Stimulated activated naive B cell treated with anti-CD40 and anti-IgM and Interleukin-4, amounts not matched to agents 10 μg/mL and 1 μg/mL and 100 μg/mL, for 72 hours (primary cell): Measurements from ENCODE around the gene ADM2.
"Not testable (repeated sequence)": the region's sequence is repeated elsewhere in the genome, so short reads cannot be mapped to it uniquely, and the experiment has no call there.

Experiments used
- ATAC-seq, 2 donors: fragments of 150-1000 bp; cut with Tn5 transposase; replicated peaks; 2 replicates each; pipeline ENCODE4 v1.10.0; 2021; ENCODE audit warnings: moderate library complexity in 1 of 2
- DNase-seq: peaks from one replicate; pipeline ENCODE4 v3.0.0; 2021
- H3K27ac Mint-ChIP-seq: one replicate; pipeline ENCODE4 v1.8.0; 2022; ENCODE audit warnings: mild to moderate bottlenecking, mixed read lengths
- H3K27me3 Mint-ChIP-seq, 2 donors: one replicate each; pipeline ENCODE4 v1.8.0; 2022; ENCODE audit warnings: mixed read lengths in 2 of 2
- H3K36me3 Mint-ChIP-seq, 2 donors: one replicate each; pipeline ENCODE4 v1.8.0; 2022; ENCODE audit warnings: mixed read lengths in 2 of 2, mild to moderate bottlenecking in 1 of 2
- H3K4me1 Mint-ChIP-seq, 2 donors: one replicate each; pipeline ENCODE4 v1.8.0; 2022; ENCODE audit warnings: mixed read lengths in 2 of 2, mild to moderate bottlenecking in 1 of 2
- H3K4me3 Mint-ChIP-seq, 2 donors: one replicate each; pipeline ENCODE4 v1.8.0; 2022; ENCODE audit warnings: mild to moderate bottlenecking in 2 of 2, mixed read lengths in 2 of 2, moderate library complexity in 1 of 2
- H3K9me3 Mint-ChIP-seq, 2 donors: one replicate each; pipeline ENCODE4 v1.8.0; 2022; ENCODE audit warnings: mixed read lengths in 2 of 2, mild to moderate bottlenecking in 1 of 2

ADM2 gene

DNA sequence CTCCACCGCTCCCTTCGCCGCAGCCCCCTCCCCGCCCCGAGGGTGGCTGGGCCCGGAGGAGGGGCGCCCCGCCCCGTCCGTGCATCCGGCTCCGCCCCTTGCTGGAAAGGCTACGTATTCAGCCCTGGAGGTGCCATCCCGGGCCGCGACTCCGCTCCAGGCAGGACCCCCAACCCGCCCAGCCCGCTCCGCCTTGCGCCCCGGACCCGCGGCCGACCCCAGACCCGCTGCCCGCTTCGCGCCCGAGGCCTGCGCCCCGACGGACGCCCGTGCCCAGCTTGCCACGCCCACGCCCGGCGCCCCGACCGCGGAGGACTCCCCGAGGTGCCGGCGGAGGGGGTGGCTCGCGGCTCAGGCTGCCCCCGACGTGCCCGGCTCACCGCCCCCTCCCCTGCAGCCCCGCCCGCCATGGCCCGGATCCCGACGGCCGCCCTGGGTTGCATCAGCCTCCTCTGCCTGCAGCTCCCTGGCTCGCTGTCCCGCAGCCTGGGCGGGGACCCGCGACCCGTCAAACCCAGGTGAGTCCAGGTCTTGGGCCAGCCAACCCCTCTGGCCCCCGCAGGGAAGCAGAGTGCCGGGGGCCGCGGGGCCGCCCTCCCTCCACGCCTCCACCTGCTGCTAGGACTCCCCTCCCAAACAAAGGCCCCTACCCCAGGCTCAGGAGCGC is at the start of gene ADM2:
Gene ADM2 (plus strand): TSS at position 104 of the 667 bp plus-strand sequence. CDS start 305 bp downstream, at position 409.
- Mint-ChIP-seq H3K4me1 (peaks cover 12 to 14% of the 10 kb centered on the region in 2 donors), H3K36me3 (no peaks in the 10 kb centered on the region), H3K4me3 (peak within 1 kb of the TSS; percentile 73 to 78), H3K9me3 (no peaks in the 10 kb centered on the region), H3K27ac (peak within 1 kb of the TSS; percentile 56), H3K27me3 (peaks cover 9 to 15% of the 10 kb centered on the region in 2 donors)
- ATAC-seq = peak; percentile 73 to 76
- DNase-seq = no peak

- Mint-ChIP-seq H3K27me3 (no peaks in the 10 kb centered on the region), H3K9me3 (no peaks in the 10 kb centered on the region), H3K4me3 (no peak overlapping the region), H3K4me1 (peaks cover 0 to 2% of the 10 kb centered on the region in 2 donors), H3K27ac (no peak overlapping the region), H3K36me3 (peaks cover 26 to 46% of the 10 kb centered on the region in 2 donors)
- ATAC-seq = no peak
- DNase-seq = no peak
Observed at GRCh38 chr22:50432131-50432876, 49.0 kb upstream of the ADM2 start.

- H3K4me3 Mint-ChIP-seq, H3K4me1 Mint-ChIP-seq, H3K27me3 Mint-ChIP-seq, DNase-seq, H3K27ac Mint-ChIP-seq, H3K9me3 Mint-ChIP-seq, ATAC-seq: not testable (repeated sequence)
- peaks cover 23 to 45% of the 10 kb centered on the region in 2 donors for H3K36me3 Mint-ChIP-seq
Observed at GRCh38 chr22:50432877-50433510, 48.3 kb upstream of the ADM2 start.

- Mint-ChIP-seq H3K9me3 (no peaks in the 10 kb centered on the region), H3K27me3 (no peaks in the 10 kb centered on the region), H3K4me1 (peaks cover 0 to 2% of the 10 kb centered on the region in 2 donors), H3K36me3 (peaks cover 18 to 38% of the 10 kb centered on the region in 2 donors), H3K4me3 (no peak overlapping the region), H3K27ac (no peak overlapping the region)
- ATAC-seq (no peak), DNase-seq (no peak)
Observed at GRCh38 chr22:50434849-50435248, 46.5 kb upstream of the ADM2 start.

GRCh38 chr22:50435291-50436014 is 45.9 kb upstream of the ADM2 start:
- ATAC-seq (no peak), DNase-seq (no peak)
- Mint-ChIP-seq H3K27me3 (no peaks in the 10 kb centered on the region), H3K4me3 (no peak overlapping the region), H3K4me1 (peaks cover 0 to 2% of the 10 kb centered on the region in 2 donors), H3K27ac (no peak overlapping the region), H3K36me3 (peaks cover 18 to 32% of the 10 kb centered on the region in 2 donors), H3K9me3 (no peaks in the 10 kb centered on the region)

DNA sequence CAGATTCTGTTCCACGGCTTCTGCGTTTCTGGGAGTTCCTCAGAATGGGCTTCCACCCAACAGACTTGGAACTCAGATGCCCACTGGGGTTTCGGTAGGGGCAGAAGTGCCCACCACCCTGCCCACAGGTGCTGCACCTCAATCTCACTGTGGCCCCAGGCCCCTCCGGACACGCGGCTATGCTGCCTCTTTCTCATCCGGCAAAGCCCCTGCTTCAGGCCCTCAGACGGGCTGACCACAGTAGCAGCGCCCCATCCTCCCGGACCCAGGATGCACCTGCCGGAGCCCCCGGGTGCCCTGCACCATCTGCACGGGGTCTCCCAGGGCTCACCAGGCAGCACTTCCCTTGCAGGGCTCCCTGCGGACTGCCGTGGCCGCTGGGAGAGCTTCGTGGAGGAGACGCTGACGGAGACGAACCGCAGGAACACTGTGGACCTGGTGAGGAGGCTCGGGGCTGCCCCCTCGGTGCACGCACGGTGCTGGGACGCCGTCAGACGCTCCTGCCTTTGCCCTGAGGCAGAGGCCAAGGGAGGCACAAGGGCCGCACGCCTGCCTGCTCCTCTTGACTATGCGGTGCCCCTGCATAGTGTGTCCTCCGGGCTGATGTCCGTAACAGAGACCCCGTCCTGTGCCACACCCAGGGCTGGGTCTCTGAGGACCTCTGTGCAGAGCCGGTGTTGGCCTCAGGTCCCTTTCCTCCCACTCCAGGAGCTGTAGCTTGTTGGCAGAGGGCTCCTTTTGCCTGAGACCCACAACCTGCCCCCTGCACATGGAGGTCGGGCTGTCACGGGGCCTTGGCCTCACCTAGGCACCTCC is 45.1 kb upstream of the ADM2 start:
- peaks cover 0 to 2% of the 10 kb centered on the region in 2 donors for H3K4me1 Mint-ChIP-seq
- H3K9me3 Mint-ChIP-seq = no peaks in the 10 kb centered on the region
- peaks cover 18 to 29% of the 10 kb centered on the region in 2 donors for H3K36me3 Mint-ChIP-seq
- no peaks in the 10 kb centered on the region for H3K27me3 Mint-ChIP-seq
- peak overlapping the region; percentile 56 for H3K27ac Mint-ChIP-seq
- H3K4me3 Mint-ChIP-seq = no peak overlapping the region
- DNase-seq (no peak), ATAC-seq (no peak)

DNA sequence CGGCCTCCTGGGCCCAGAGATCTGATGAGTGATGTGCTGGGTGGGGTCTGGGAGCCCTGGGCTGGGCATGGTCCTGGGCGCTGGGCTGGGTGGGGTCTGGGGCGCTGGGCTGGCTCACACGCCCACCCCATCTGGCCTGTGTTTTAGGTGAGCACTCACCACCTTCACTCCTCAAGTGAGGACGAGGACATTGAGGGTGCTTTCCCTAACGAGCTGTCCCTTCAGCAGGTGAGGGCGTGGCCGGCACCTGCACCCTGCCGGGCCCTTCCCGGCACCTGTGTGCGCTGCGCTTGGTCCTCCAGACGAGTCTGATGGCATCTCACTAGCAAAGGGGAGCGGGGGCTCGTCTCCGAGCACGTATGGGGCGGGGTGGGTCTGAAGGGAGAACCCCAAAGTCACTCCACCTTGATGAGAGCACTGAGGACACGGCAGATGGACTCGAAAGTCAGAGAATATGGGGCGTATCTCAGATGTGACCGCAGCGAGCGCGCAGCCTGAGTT is 44.5 kb upstream of the ADM2 start:
- peak overlapping the region; percentile 56 for H3K27ac Mint-ChIP-seq
- H3K27me3 Mint-ChIP-seq = no peaks in the 10 kb centered on the region
- no peak overlapping the region for H3K4me3 Mint-ChIP-seq
- no peaks in the 10 kb centered on the region for H3K9me3 Mint-ChIP-seq
- no peak for DNase-seq
- H3K36me3 Mint-ChIP-seq = peaks cover 19 to 28% of the 10 kb centered on the region in 2 donors
- peaks cover 0 to 4% of the 10 kb centered on the region in 2 donors for H3K4me1 Mint-ChIP-seq
- no peak for ATAC-seq

DNA sequence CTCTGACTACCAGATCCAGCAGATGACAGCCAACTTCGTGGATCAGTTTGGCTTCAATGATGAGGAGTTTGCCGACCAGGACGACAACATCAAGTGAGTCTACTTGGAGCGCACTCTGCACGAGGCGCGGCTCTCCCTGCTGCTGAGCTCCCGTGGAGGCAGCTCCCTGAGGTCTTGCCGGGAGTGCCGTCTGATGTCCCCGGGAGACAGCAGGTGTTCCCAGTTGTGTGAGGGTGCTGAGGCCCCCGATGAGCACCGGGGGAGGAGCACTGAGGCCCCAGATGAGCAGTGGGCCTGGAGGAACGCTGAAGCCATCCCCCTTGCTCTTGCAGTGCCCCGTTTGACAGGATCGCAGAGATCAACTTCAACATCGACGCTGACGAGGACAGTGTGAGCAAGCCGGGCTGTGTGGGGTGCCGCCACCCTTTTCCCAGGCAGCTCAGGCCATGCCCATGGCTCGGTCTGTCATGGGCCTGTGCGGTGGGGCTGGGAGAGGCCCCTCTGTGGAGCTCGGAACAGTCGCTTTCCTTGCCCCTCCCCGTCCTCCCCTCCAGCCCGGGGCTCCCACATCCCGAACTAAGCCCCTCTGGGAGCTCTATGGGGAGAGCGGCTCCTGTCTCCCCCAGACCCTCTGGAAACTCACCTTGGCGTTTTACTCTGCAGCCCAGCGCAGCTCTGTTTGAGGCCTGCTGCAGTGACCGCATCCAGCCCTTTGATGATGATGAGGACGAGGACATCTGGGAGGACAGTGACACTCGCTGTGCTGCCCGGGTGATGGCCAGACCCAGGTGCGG is 43.6 kb upstream of the ADM2 start:
- peaks cover 4 to 5% of the 10 kb centered on the region in 2 donors for H3K4me1 Mint-ChIP-seq
- ATAC-seq (no peak), DNase-seq (no peak)
- H3K36me3 Mint-ChIP-seq = peaks cover 23 to 29% of the 10 kb centered on the region in 2 donors
- H3K4me3 Mint-ChIP-seq = no peak overlapping the region
- H3K9me3 Mint-ChIP-seq = no peaks in the 10 kb centered on the region
- H3K27me3 Mint-ChIP-seq = no peaks in the 10 kb centered on the region
- H3K27ac Mint-ChIP-seq = no peak overlapping the region

DNA sequence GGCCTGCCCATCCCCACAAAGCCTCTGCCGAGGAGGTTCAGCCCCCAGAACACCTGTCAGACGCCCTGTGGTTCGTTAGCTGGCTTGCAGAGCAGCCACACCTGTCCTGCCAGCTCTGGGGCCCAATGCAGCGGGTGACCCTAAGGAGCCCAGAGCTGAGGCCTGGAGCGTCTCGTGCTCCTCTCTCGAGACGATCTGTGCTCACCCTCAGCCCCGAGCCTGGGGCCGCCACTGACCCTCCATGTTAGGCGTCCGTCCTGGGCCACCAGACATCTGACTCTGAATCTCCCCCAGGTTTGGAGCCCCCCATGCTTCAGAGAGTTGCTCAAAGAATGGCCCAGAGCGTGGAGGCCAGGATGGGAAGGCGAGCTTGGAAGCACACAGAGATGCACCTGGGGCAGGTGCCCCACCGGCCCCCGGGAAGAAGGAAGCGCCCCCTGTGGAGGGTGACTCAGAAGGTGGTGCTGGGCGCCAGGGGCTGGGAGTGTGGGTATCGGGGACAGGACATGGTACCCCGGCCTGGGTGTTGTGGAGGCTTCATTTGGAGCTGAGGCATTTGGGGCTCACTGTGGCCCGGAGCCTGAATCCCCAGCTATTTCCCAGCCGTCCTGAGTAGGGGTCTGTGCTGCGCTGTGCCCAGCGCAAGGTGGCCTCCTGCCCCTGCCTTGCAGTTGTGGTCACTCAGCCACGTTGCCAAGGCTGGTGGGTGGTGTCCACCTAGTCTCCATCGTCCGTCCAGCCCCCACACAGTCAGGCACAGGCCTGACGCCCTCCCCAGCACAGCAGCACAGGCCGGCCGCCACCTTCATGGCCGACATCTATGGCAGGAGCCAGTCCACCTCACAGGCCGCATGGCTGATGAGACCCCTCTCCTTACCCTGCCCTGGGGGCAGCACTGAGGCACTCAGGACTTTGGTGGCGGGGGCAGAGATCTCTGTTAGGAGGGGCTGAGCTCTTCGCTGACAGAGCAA is 42.8 kb upstream of the ADM2 start:
- no peak for ATAC-seq
- no peak for DNase-seq
- Mint-ChIP-seq H3K27ac (peak overlapping the region; percentile 3), H3K36me3 (peaks cover 27 to 33% of the 10 kb centered on the region in 2 donors), H3K9me3 (no peaks in the 10 kb centered on the region), H3K4me1 (peaks cover 4 to 5% of the 10 kb centered on the region in 2 donors), H3K27me3 (no peaks in the 10 kb centered on the region), H3K4me3 (no peak overlapping the region)

DNA sequence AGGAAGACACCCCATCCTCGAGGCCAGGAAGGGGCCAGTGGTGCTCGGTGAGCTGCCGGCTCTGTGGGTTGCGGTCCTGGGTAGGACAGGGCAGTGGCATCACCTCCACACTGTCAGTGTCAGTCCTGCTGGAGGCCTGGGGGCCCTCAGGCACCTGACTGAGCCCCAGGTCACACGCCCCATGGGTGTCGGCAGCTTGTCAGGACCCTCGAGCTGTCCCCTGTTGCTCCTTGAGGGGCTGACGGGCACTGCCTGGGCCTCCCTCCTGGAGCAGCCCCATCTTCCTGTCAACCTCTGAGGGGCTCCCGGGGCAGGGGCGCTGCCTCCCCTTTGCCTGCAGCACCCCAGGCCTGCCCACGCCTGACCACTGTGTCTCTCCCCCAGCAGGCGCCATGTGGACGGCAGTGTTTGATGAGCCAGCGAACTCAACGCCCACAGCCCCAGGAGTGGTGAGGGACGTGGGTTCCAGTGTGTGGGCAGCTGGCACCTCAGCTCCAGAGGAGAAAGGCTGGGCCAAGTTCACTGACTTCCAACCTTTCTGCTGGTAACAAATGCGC is 42.0 kb upstream of the ADM2 start:
- ATAC-seq (no peak), DNase-seq (no peak)
- Mint-ChIP-seq H3K27me3 (no peaks in the 10 kb centered on the region), H3K36me3 (peaks cover 27 to 34% of the 10 kb centered on the region in 2 donors), H3K4me1 (peaks cover 4 to 5% of the 10 kb centered on the region in 2 donors), H3K9me3 (no peaks in the 10 kb centered on the region), H3K27ac (peak overlapping the region; percentile 20), H3K4me3 (no peak overlapping the region)

- no peaks in the 10 kb centered on the region for H3K9me3 Mint-ChIP-seq
- peak overlapping the region; percentile 67 for H3K27ac Mint-ChIP-seq
- H3K36me3 Mint-ChIP-seq = peaks cover 28 to 33% of the 10 kb centered on the region in 2 donors
- H3K27me3 Mint-ChIP-seq = no peaks in the 10 kb centered on the region
- peaks cover 4 to 8% of the 10 kb centered on the region in 2 donors for H3K4me1 Mint-ChIP-seq
- H3K4me3 Mint-ChIP-seq = no peak overlapping the region
- ATAC-seq (no peak), DNase-seq (no peak)
Observed at GRCh38 chr22:50439871-50440331, 41.4 kb upstream of the ADM2 start.
